ENCODE data around the gene INPP4B.

The INPP4B gene

DNA sequence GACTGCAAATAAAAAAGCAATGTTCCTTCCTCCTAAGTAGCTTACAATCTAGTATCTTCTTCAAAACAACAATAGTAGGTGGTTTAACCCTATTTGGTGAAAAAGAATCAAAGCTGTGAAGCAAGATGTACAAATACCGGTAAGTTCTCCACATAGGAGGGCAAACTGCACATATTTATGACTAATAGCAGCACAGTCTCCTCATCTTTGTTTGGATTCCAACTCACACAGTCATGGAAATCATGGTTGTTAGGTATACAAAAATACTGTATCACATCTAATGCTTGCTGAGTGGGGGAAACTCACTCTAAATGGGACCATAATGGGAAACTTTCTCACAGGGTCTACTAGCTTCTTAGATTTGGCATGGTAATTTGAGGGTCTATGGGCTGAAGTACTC, 597.2 kb downstream of the INPP4B start:
- FAIRE-seq: no peak

DNA sequence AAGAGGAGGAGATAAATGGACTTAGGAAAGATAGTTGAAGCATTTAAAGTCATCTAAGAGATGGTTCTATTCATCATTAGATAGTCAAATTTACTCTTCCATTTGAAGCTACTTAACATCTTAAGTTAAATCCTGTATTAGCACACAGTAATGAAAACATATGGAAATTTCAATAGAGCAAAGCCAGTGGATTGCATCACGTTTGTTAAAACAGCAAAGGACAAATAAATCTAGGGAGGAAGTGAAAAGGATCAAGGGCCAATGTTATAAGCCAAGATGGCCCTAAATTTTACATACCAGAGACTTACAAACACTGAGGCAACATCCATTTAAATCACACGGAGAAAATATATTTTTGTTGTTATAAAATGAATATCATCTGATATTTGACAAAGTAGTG, 602.8 kb downstream of the INPP4B start:
- DNase-seq (ENCODE audit: low spot score) (no peak), FAIRE-seq (no peak)

More for the DNA sequence above, 597.2 kb downstream of the INPP4B start:
- no peak for DNase-seq (ENCODE audit: low spot score)

GRCh38 chr4:142242156-142242555, 603.9 kb downstream of the INPP4B start:
- no peak for FAIRE-seq
- no peak for DNase-seq (ENCODE audit: low spot score)

GRCh38 chr4:142238589-142238988, 607.5 kb downstream of the INPP4B start:
- FAIRE-seq (no peak), DNase-seq (ENCODE audit: low spot score) (no peak)

GRCh38 chr4:142236268-142236667, 609.8 kb downstream of the INPP4B start:
- DNase-seq (ENCODE audit: low spot score) (no peak), FAIRE-seq (no peak)

DNA sequence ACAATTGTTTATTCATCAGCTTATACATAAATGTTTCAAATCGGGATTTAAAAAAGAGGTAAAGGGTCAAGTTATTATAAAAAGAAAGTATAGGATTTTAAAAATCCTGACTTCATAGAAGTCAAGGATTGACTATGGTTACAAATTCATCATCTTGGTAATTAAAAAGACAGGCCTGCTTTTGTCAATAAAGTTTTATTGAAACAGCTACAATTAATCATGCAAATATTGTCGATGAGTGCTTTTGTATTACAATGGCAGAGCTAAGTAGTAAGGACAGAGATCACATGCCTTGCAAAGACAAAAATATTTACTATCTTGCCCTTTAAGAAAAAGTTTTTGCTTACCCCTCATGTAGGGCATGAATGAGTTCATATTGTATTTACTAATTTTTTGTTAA, 614.3 kb downstream of the INPP4B start:
- DNase-seq (ENCODE audit: low spot score) (no peak), FAIRE-seq (no peak)

GRCh38 chr4:142230991-142231390, 615.1 kb downstream of the INPP4B start:
- FAIRE-seq: no peak
- DNase-seq (ENCODE audit: low spot score): no peak

DNA sequence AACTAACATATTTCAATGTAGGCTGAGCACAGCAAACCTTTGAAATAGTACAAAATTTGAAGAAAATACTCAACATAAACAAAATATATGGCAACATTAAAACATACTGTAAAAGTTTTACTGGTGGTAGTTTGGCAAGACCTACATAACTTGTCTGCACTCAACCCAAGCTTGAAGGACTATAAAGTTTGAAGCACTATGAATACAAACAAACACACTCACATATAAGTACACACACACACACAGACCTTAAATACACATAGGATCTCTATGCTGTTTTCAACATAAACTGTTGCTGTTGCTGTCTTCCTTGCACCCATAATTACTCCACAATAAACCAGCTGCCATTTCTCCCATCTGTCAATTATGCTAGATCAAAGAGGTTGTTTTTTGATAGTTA, 620.1 kb downstream of the INPP4B start:
- no peak for DNase-seq (ENCODE audit: low spot score)
- no peak for FAIRE-seq

GRCh38 chr4:142222127-142222526, 624.0 kb downstream of the INPP4B start:
- no peak for FAIRE-seq
- no peak for DNase-seq (ENCODE audit: low spot score)

DNA sequence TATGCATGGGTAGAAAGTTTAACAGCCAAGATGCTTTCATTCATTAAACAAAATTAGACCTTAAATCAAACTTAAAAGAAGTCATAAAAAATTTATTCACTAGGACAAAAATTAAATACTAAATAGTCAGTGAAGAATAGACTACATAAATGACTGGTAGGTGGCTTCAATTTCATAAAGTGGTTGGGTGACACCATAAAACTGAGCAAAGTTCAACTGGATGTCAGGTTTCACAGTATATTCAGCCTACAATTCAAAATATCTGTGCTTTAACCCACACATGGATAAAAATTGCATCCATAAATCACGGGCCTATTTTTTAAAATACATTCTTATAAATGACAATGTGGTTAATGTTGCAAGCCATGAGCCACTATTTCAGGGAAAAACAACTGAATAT, 627.4 kb downstream of the INPP4B start:
- FAIRE-seq: no peak
- DNase-seq (ENCODE audit: low spot score): no peak

GRCh38 chr4:142211444-142211843, 634.7 kb downstream of the INPP4B start:
- FAIRE-seq (no peak), DNase-seq (ENCODE audit: low spot score) (no peak)

DNA sequence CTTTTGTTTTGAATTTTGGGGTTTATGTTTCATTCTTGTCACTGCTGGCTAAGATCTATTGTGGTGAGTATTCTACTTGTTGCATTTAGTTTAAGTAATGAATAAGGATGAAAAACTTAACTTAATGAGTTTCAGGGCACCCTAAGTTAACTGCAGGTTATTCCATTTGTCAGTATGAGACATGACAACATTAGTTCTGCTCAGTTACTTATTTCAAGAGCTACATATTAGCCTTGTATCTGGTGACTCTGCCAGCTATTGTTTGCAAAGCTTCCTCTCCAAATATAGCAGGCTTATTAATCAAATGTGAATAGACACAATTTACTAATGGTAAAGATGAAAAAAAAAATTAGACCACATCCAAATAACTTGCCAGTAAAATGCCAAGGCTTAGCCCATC, 642.6 kb downstream of the INPP4B start:
- FAIRE-seq: no peak
- DNase-seq (ENCODE audit: low spot score): no peak

- DNase-seq (ENCODE audit: low spot score): no peak
- FAIRE-seq: no peak
Measured at GRCh38 chr4:142202404-142203332, 643.4 kb downstream of the INPP4B start.

DNA sequence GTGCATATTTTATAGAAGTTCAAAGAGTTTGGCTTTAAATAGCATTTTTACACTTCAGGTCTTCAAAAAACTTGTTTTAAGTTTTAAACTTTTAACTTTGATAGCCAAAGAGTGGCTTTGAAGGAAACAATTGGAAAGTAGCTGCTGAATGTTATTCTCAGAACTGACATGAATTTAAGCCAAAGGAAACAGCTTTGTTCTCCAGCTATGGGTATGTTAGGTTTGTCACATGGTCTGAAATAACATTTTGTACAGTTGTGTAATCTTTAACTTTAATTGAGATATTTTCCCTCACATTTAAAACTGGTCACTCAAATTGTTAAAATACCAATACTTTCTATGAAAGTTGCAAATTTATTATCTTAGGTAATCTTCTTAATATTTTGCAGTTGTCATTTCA, 645.1 kb downstream of the INPP4B start:
- no peak for DNase-seq (ENCODE audit: low spot score)
- no peak for FAIRE-seq

- FAIRE-seq: no peak
- no peak for DNase-seq (ENCODE audit: low spot score)
Measured at GRCh38 chr4:142194905-142195304, 651.2 kb downstream of the INPP4B start.

GRCh38 chr4:142191901-142192300, 654.2 kb downstream of the INPP4B start:
- FAIRE-seq (no peak), DNase-seq (ENCODE audit: low spot score) (no peak)

GRCh38 chr4:142181021-142181420, 665.1 kb downstream of the INPP4B start:
- FAIRE-seq: no peak
- DNase-seq (ENCODE audit: low spot score): no peak

GRCh38 chr4:142169216-142169615, 676.9 kb downstream of the INPP4B start:
- DNase-seq (ENCODE audit: low spot score) (no peak), FAIRE-seq (no peak)

DNA sequence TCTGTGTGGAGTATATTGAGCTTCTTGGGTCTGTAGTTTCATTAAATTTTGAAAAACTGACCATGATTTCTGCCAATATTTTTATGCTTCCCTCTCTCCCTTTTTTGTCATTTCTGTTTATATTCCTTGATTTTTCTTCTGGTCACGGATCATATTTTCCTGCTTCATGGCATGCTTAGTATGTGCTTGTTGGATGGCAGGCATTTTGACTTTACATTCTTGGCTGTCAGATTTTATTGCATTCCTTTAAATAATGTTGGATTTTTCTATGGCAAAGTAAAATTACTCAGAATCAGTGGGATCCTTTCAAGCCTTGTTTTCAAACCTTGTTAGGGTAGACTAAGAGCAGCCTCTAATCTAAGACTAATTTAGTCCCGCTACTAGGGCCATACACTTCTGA, 677.9 kb downstream of the INPP4B start:
- FAIRE-seq: no peak
- no peak for DNase-seq (ENCODE audit: low spot score)

GRCh38 chr4:142164767-142165500, 681.2 kb downstream of the INPP4B start:
- FAIRE-seq (no peak), DNase-seq (ENCODE audit: low spot score) (no peak)

DNA sequence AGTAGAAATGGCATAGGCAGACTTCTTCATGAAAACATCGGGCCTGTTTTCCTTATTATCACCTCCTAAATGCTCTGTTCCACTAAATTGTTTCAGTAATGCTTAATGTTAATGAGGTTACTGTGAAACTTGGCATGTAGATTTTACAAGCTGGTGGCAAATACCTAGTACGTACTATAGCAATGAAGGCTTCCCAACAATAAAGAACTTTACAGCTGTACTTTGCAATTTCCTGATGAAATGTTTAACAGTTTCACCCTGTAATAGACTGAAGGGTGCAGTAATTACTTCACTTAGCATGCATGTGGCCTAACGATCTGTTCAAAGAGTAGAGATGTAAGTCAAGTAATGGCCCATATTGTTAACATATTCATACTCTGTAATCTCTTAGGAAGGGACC, 685.0 kb downstream of the INPP4B start:
- DNase-seq (ENCODE audit: low spot score): no peak
- FAIRE-seq: no peak

DNA sequence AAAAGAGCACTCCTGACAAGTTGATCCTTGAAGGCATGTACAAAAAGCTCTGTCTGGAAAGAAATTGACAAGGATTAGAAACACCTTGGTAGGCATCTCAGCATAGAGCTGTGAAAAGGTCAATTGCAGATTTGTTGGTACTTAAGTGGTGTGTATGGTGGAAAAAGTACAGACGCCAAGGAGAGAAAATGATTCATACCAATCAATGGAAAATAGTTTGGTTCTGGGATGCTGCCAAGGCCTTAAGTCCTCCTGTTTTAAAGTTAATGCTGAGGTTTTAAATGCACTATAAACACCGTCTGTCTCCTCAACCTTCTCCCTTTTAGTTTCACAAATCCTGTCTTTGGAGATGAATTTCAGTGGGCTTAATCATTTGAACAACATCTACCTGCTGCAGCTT, 685.6 kb downstream of the INPP4B start:
- FAIRE-seq: no peak
- DNase-seq (ENCODE audit: low spot score): no peak

DNA sequence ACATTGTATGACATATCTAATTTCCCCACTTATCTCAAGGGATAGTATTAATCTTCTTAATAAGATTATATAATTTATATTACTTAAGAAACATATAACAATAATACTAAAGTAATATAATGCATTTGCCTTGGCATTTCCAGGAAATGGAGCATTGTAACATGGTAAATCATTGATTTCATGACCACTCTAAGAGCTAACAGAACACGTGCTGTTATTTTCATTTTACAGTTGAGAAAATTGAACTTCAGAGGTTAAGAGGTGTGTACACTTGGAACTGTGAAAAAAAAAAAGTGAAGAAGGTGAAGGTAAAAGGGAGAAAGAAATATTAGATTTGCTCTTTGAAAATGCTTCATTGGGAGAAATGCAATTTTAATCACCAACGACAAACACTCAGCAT, 687.1 kb downstream of the INPP4B start:
- DNase-seq (ENCODE audit: low spot score) (no peak), FAIRE-seq (peak; percentile 11)

Measured in RCC 7860 (cell line).